GM12878 (cell line): Measurements from ENCODE around the gene CT83.

Source experiments
- EZH2 ChIP-seq: IDR thresholded peaks from 2 replicates; pipeline ENCODE4 v1.6.1; 2012; ENCODE audit warnings: low read depth, mild to moderate bottlenecking, control low read depth, inconsistent platforms, low read length, borderline replicate concordance; ENCODE audit not compliant: control insufficient read depth
- FOS ChIP-seq: IDR thresholded peaks from 3 replicates; pipeline ENCODE4 v1.6.1; 2011; ENCODE audit warnings: borderline replicate concordance; ENCODE audit not compliant: insufficient read length; ENCODE audit errors: extremely low read depth
- MYC ChIP-seq: IDR thresholded peaks from 2 replicates; pipeline ENCODE4 v1.6.1; 2011; ENCODE audit warnings: mild to moderate bottlenecking, low read length, moderate library complexity, inconsistent platforms; ENCODE audit not compliant: insufficient read depth, insufficient replicate concordance, insufficient read length, severe bottlenecking
- NFYB ChIP-seq: IDR thresholded peaks from 2 replicates; pipeline ENCODE4 v1.6.1; 2011; ENCODE audit warnings: low read depth, mild to moderate bottlenecking, low read length, improper control_type of control experiment, moderate library complexity; ENCODE audit not compliant: insufficient read depth
- POLR2AphosphoS5 ChIP-seq: IDR thresholded peaks from 2 replicates; pipeline ENCODE4 v1.6.1; 2011; ENCODE audit warnings: mild to moderate bottlenecking, low read length, inconsistent platforms
- RAD21 ChIP-seq: IDR thresholded peaks from 2 replicates; pipeline ENCODE4 v1.6.1; 2011; ENCODE audit warnings: mild to moderate bottlenecking, low read depth, low read length, moderate library complexity; ENCODE audit not compliant: insufficient read depth
- RUNX3 ChIP-seq: IDR thresholded peaks from 2 replicates; pipeline ENCODE4 v1.6.1; 2012; ENCODE audit warnings: low read length, inconsistent platforms
- SREBF1 ChIP-seq: IDR thresholded peaks from 2 replicates; pipeline ENCODE4 v1.6.1; 2012; ENCODE audit warnings: mild to moderate bottlenecking, low read length
- TCF12 ChIP-seq: IDR thresholded peaks from 2 replicates; pipeline ENCODE4 v1.6.1; 2011; ENCODE audit warnings: low read depth, mild to moderate bottlenecking, low read length
- ZNF274 ChIP-seq: IDR thresholded peaks from one replicate; pipeline ENCODE4 v1.8.0; 2011; ENCODE audit not compliant: insufficient read length, insufficient read depth
- TF ChIP-seq, protein P1 (sequence below): IDR thresholded peaks from 2 replicates; pipeline ENCODE4 v1.6.1; 2012; ENCODE audit warnings: mild to moderate bottlenecking, low read depth, low read length

DNA sequence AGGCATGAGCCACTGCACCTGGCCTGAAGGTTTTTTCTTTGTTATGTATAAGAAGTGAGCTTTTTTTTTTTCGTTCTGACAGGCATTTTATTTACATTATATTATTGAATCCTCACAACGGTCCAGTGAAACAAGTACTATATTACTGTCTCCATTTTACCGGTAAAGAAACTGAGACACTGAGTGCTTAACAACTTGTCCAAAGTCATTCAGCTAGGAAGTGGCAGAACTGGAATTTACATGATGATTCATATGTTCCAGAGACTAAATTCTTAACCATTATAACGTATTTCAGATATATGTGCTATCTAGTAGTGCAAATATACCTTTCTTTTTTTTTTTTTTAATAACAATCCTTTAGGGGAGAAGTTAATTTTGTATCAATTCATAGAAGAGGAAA, 44.8 kb downstream of the CT83 start:
- TF ChIP-seq EZH2 (no peak), SREBF1 (no peak), ZNF274 (no peak), RUNX3 (no peak), FOS (no peak), NFYB (no peak), POLR2AphosphoS5 (no peak), RAD21 (no peak), TCF12 (no peak), MYC (no peak)
- TF ChIP-seq, protein P1, sequence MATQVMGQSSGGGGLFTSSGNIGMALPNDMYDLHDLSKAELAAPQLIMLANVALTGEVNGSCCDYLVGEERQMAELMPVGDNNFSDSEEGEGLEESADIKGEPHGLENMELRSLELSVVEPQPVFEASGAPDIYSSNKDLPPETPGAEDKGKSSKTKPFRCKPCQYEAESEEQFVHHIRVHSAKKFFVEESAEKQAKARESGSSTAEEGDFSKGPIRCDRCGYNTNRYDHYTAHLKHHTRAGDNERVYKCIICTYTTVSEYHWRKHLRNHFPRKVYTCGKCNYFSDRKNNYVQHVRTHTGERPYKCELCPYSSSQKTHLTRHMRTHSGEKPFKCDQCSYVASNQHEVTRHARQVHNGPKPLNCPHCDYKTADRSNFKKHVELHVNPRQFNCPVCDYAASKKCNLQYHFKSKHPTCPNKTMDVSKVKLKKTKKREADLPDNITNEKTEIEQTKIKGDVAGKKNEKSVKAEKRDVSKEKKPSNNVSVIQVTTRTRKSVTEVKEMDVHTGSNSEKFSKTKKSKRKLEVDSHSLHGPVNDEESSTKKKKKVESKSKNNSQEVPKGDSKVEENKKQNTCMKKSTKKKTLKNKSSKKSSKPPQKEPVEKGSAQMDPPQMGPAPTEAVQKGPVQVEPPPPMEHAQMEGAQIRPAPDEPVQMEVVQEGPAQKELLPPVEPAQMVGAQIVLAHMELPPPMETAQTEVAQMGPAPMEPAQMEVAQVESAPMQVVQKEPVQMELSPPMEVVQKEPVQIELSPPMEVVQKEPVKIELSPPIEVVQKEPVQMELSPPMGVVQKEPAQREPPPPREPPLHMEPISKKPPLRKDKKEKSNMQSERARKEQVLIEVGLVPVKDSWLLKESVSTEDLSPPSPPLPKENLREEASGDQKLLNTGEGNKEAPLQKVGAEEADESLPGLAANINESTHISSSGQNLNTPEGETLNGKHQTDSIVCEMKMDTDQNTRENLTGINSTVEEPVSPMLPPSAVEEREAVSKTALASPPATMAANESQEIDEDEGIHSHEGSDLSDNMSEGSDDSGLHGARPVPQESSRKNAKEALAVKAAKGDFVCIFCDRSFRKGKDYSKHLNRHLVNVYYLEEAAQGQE = no peak
